Thyroid gland (tissue), 4 donors: ENCODE results near the gene MFAP4. TPM values are rescaled to one million over a fixed set of nuclear protein-coding genes. Genes with fewer than 3 reads are reported as not detected.

Experiments used
- DNase-seq, 2 donors: peaks; one replicate each; pipeline ENCODE4 v3.0.0-alpha.2; 2019
- H3K27ac ChIP-seq, 3 donors: fragments of 200-600 bp; sonication (generic); 1 replicate in 2 of 3; 2 replicates in 1 of 3; pipeline ENCODE4 v1.5.1; 2016 to 2019; ENCODE audit warnings: mild to moderate bottlenecking in 1 of 3, moderate library complexity in 1 of 3
- H3K27me3 ChIP-seq: fragments of 200-600 bp; sonication (generic); one replicate; pipeline ENCODE4 v1.5.1; 2019
- H3K36me3 ChIP-seq, 2 donors: fragments of 200-600 bp; sonication (generic); one replicate each; pipeline ENCODE4 v1.5.1; 2016 to 2019
- H3K4me1 ChIP-seq, 2 donors: fragments of 200-600 bp; sonication (generic); one replicate each; pipeline ENCODE4 v1.5.1; 2017 to 2019
- H3K4me3 ChIP-seq, 3 donors: fragments of 200-600 bp; sonication (generic); replicated peaks in 1 of 3; 1 replicate in 2 of 3; 2 replicates in 1 of 3; pipeline ENCODE4 v1.5.1; 2016; ENCODE audit warnings: mild to moderate bottlenecking in 1 of 3
- H3K9me3 ChIP-seq: fragments of 200-600 bp; sonication (generic); one replicate; pipeline ENCODE4 v1.5.1; 2017
- CTCF ChIP-seq, 6 experiments: fragments of 200-600 bp in 3 of 6; fragments of 450-650 bp in 3 of 6; sonication (generic) in 3 of 6; IDR thresholded peaks; one replicate each; pipeline ENCODE4 v1.5.1; 2016 to 2019; ENCODE audit warnings: antibody characterized with exemption in 6 of 6, mild to moderate bottlenecking in 2 of 6, inconsistent platforms in 1 of 6, moderate library complexity in 1 of 6
- POLR2A ChIP-seq, 2 donors: fragments of 450-650 bp; IDR thresholded peaks; one replicate each; pipeline ENCODE4 v1.6.1; 2017; ENCODE audit warnings: antibody characterized with exemption in 2 of 2, mild to moderate bottlenecking in 2 of 2, moderate library complexity in 1 of 2
- WGBS, 2 donors: methylation state at CpG; one replicate each; pipeline ENCODE4 v1.1.5; 2017; 5-methylcytosine and 5-hydroxymethylcytosine counted together
- intact Hi-C: fragments of 100-400 bp; cut with DNase I; formaldehyde crosslinking; loops from one replicate; pipeline ENCODE4 v1.15.1; 2023
- total RNA-seq, 4 donors: library from RNA; depleted of rRNA; stranded (reverse); fragments of >200 nt; gene quantifications; one replicate each; pipeline ENCODE4 v1.2.3, GENCODE V29; 2016

The MFAP4 gene
- total RNA-seq, 4 donors from 2014 or later, result 12.6 to 105 (median 53.5) TPM

- WGBS, 2 donors, result 83 to 91% methylated on average over 9 of the region's 9 CpGs
- no peak overlapping the region for H3K4me3 ChIP-seq
- H3K9me3 ChIP-seq, result no peaks in the 10 kb centered on the region
- TF ChIP-seq CTCF (IDR thresholded peaks at IDR 0.05) (no peak), POLR2A (IDR thresholded peaks at IDR 0.05) (no peak)
- H3K27ac ChIP-seq, result no peak overlapping the region
- H3K36me3 ChIP-seq, result peaks cover 0 to 6% of the 10 kb centered on the region in 2 donors
- no peaks in the 10 kb centered on the region for H3K27me3 ChIP-seq
- no peak for DNase-seq
- intact Hi-C loops, result no loop called here
- peaks cover 0 to 22% of the 10 kb centered on the region in 2 donors for H3K4me1 ChIP-seq
Measured at GRCh38 chr17:19348081-19348650, 38.8 kb downstream of the MFAP4 start.

- TF ChIP-seq POLR2A (IDR thresholded peaks at IDR 0.05), result no peak
- TF ChIP-seq CTCF (IDR thresholded peaks at IDR 0.05), result no peak
- no peak for DNase-seq
- H3K9me3 ChIP-seq, result no peaks in the 10 kb centered on the region
- 86 to 90% methylated on average over 11 to 13 of the region's 13 CpGs for WGBS, 2 donors
- H3K27me3 ChIP-seq, result no peaks in the 10 kb centered on the region
- H3K36me3 ChIP-seq, result peaks cover 0 to 6% of the 10 kb centered on the region in 2 donors
- no peak overlapping the region for H3K4me3 ChIP-seq
- intact Hi-C loops, result no loop called here
- peaks cover 0 to 22% of the 10 kb centered on the region in 2 donors for H3K4me1 ChIP-seq
- peak overlapping the region in 1 of 3 donors; percentile 17 for H3K27ac ChIP-seq
Measured at GRCh38 chr17:19347323-19348080, 39.5 kb downstream of the MFAP4 start.

- H3K4me1 ChIP-seq, result peaks cover 0 to 22% of the 10 kb centered on the region in 2 donors
- 63 to 66% methylated on average over 12 to 13 of the region's 19 CpGs for WGBS, 2 donors
- intact Hi-C loops, result no loop called here
- no peaks in the 10 kb centered on the region for H3K27me3 ChIP-seq
- peak overlapping the region in 2 of 3 donors; percentile 39 to 45 for H3K27ac ChIP-seq
- TF ChIP-seq POLR2A (IDR thresholded peaks at IDR 0.05) (no peak), CTCF (IDR thresholded peaks at IDR 0.05) (no peak)
- DNase-seq, result no peak
- peaks cover 0 to 6% of the 10 kb centered on the region in 2 donors for H3K36me3 ChIP-seq
- H3K9me3 ChIP-seq, result no peaks in the 10 kb centered on the region
- H3K4me3 ChIP-seq, result no peak overlapping the region
Measured at GRCh38 chr17:19346351-19347255, 40.4 kb downstream of the MFAP4 start.

- Histone ChIP-seq H3K36me3 (peaks cover 0 to 6% of the 10 kb centered on the region in 2 donors), H3K9me3 (no peaks in the 10 kb centered on the region), H3K4me3 (no peak overlapping the region), H3K27me3 (no peaks in the 10 kb centered on the region), H3K27ac (peak overlapping the region in 2 of 3 donors; percentile 17 to 45), H3K4me1 (peaks cover 0 to 22% of the 10 kb centered on the region in 2 donors)
- 85% methylated on average over 8 to 10 of the region's 13 CpGs for whole genome bisulfite sequencing, 2 donors
- intact Hi-C loops, result no loop called here
- DNase-seq, result no peak
- no peak for TF ChIP-seq CTCF (IDR thresholded peaks at IDR 0.05)
- no peak for TF ChIP-seq POLR2A (IDR thresholded peaks at IDR 0.05)
Measured at GRCh38 chr17:19345486-19346350, 41.3 kb downstream of the MFAP4 start.
